IPS-NIHi7 (cell line): Measurements from ENCODE around the gene TMEM238L.
"Not testable (repeated sequence)": the region's sequence is repeated elsewhere in the genome, so short reads cannot be mapped to it uniquely, and the experiment has no call there.

ENCODE experiments used
- DNase-seq: peaks from one replicate; pipeline ENCODE4 v3.0.0; 2012; ENCODE audit warnings: mixed read lengths; ENCODE audit errors: extremely low spot score

The TMEM238L gene

GRCh38 chr17:10803830-10804475, at the start of gene TMEM238L:
TSS of gene TMEM238L (minus strand) at chr17:10804099. CDS start at chr17:10803963, 136 bp downstream.
- no peak for DNase-seq

GRCh38 chr17:10846636-10847035, 42.7 kb upstream of the TMEM238L start:
- DNase-seq: not testable (repeated sequence)

GRCh38 chr17:10845388-10845751, 41.5 kb upstream of the TMEM238L start:
- no peak for DNase-seq

- DNase-seq: peak; percentile 94
These were observed 40.9 kb upstream of the TMEM238L start for GRCh38 chr17:10844621-10845387.

GRCh38 chr17:10843811-10844210, 39.9 kb upstream of the TMEM238L start:
- DNase-seq: peak; percentile 60

GRCh38 chr17:10842658-10843057, 38.8 kb upstream of the TMEM238L start:
- DNase-seq: no peak

- no peak for DNase-seq
These were observed 34.8 kb upstream of the TMEM238L start for GRCh38 chr17:10838682-10839081.

GRCh38 chr17:10837921-10838320, 34.0 kb upstream of the TMEM238L start, which contains the start of gene PIRT:
TSS of gene PIRT (minus strand) at chr17:10838087. CDS start at chr17:10825645, 12,442 bp downstream.
- DNase-seq: no peak

GRCh38 chr17:10836966-10837590, 33.2 kb upstream of the TMEM238L start:
- no peak for DNase-seq

- DNase-seq: no peak
These were observed 32.2 kb upstream of the TMEM238L start for GRCh38 chr17:10836145-10836544.

GRCh38 chr17:10831696-10832095, 27.8 kb upstream of the TMEM238L start:
- no peak for DNase-seq

- DNase-seq: no peak
These were observed 24.1 kb upstream of the TMEM238L start for GRCh38 chr17:10827898-10828552.

GRCh38 chr17:10824874-10825273, 21.0 kb upstream of the TMEM238L start:
- no peak for DNase-seq

- no peak for DNase-seq
These were observed 17.9 kb upstream of the TMEM238L start for GRCh38 chr17:10821770-10822169.

- DNase-seq: no peak
These were observed 17.2 kb upstream of the TMEM238L start for GRCh38 chr17:10821054-10821453.

GRCh38 chr17:10815319-10815718, 11.4 kb upstream of the TMEM238L start:
- no peak for DNase-seq

GRCh38 chr17:10814075-10814474, 10.2 kb upstream of the TMEM238L start:
- no peak for DNase-seq

- DNase-seq: no peak
These were observed 8.8 kb upstream of the TMEM238L start for GRCh38 chr17:10812674-10813073.

GRCh38 chr17:10809605-10810004, 5.7 kb upstream of the TMEM238L start:
- no peak for DNase-seq

- no peak for DNase-seq
These were observed 3.8 kb upstream of the TMEM238L start for GRCh38 chr17:10807704-10808128.

GRCh38 chr17:10806545-10807262, 2.8 kb upstream of the TMEM238L start:
- no peak for DNase-seq

- DNase-seq: no peak
These were observed 2.0 kb upstream of the TMEM238L start for GRCh38 chr17:10805911-10806310.
